IMR-90 (cell line): ENCODE measurements around the gene FGF12. TPM values are rescaled to one million over a fixed set of nuclear protein-coding genes. Genes with fewer than 3 reads are reported as not detected.

ENCODE experiments used
- ATAC-seq: fragments of 200-7000 bp; cut with Tn5 transposase; 2 replicates; pipeline ENCODE4 v1.9.1; 2020; ENCODE audit warnings: low read depth, mild to moderate bottlenecking, moderate library complexity
- BruUV-seq: library from RNA; stranded (reverse); fragments of 400-500 nt; replicated peaks from 2 replicates; lab custom pipeline; 2021; lab: Mats Ljungman, UMichigan
- CTCF ChIA-PET: fragments of 300-600 bp; formaldehyde crosslinking; extraction: SDS; loops from one replicate; lab custom pipeline; 2021; ENCODE audit warnings: antibody characterized with exemption; lab: Yijun Ruan, JAX
- POLR2A ChIA-PET: fragments of 300-600 bp; sonication (Branson Sonifier 250); formaldehyde crosslinking; loops from one replicate; lab custom pipeline; 2022; ENCODE audit warnings: antibody characterized with exemption; ENCODE audit not compliant: unreplicated experiment; lab: Charles Lee
- DNase-seq: peaks from one replicate; pipeline ENCODE4 v3.0.0; 2013
- H2AFZ ChIP-seq: replicated peaks from 2 replicates; pipeline ENCODE3; 2013; ENCODE audit warnings: low read length, mild to moderate bottlenecking; ENCODE audit not compliant: poor library complexity
- H2AK5ac ChIP-seq: 2 replicates; pipeline ENCODE4 v1.6.1; 2013; ENCODE audit warnings: low read depth, low read length, inconsistent platforms
- H2AK9ac ChIP-seq: replicated peaks from 2 replicates; pipeline ENCODE3; 2013; ENCODE audit warnings: mild to moderate bottlenecking, low read depth, low read length, moderate library complexity; ENCODE audit not compliant: poor library complexity
- H2BK120ac ChIP-seq: 2 replicates; pipeline ENCODE4 v1.6.1; 2013; ENCODE audit warnings: low read depth, low read length, inconsistent platforms
- H2BK15ac ChIP-seq: 3 replicates; pipeline ENCODE4 v1.6.1; 2013; ENCODE audit warnings: low read depth, low read length, inconsistent platforms
- H2BK20ac ChIP-seq: 2 replicates; pipeline ENCODE4 v1.6.1; 2013; ENCODE audit warnings: low read depth, mild to moderate bottlenecking, inconsistent platforms, low read length, moderate library complexity
- H2BK5ac ChIP-seq: 2 replicates; pipeline ENCODE4 v1.6.1; 2013; ENCODE audit warnings: mild to moderate bottlenecking, low read depth, low read length, inconsistent platforms; ENCODE audit not compliant: poor library complexity, severe bottlenecking
- H3K14ac ChIP-seq: replicated peaks from 2 replicates; pipeline ENCODE4 v1.6.1; 2013; ENCODE audit warnings: low read depth, low read length, inconsistent platforms
- H3K18ac ChIP-seq: 2 replicates; pipeline ENCODE4 v1.6.1; 2013; ENCODE audit warnings: low read depth, low read length, control low read depth
- H3K23ac ChIP-seq: 2 replicates; pipeline ENCODE4 v1.6.1; 2013; ENCODE audit warnings: low read depth, low read length, inconsistent platforms
- H3K27ac ChIP-seq: 2 replicates; pipeline ENCODE4 v1.5.1; 2013; ENCODE audit warnings: mild to moderate bottlenecking, control low read depth, low read length; ENCODE audit not compliant: insufficient read depth
- H3K27me3 ChIP-seq: 2 replicates; pipeline ENCODE4 v1.6.1; 2013; ENCODE audit warnings: low read length; ENCODE audit not compliant: control insufficient read depth, insufficient read depth
- H3K36me3 ChIP-seq: 2 replicates; pipeline ENCODE4 v1.6.1; 2013; ENCODE audit warnings: low read length, mixed read lengths; ENCODE audit not compliant: control insufficient read depth, insufficient read depth
- H3K4ac ChIP-seq: 2 replicates; pipeline ENCODE4 v1.6.1; 2013; ENCODE audit warnings: low read depth, low read length, inconsistent platforms
- H3K4me1 ChIP-seq: 2 replicates; pipeline ENCODE4 v1.6.1; 2013; ENCODE audit warnings: low read length, mixed read lengths; ENCODE audit not compliant: control insufficient read depth, insufficient read depth
- H3K4me2 ChIP-seq: 2 replicates; pipeline ENCODE4 v1.6.1; 2013; ENCODE audit warnings: low read depth, mild to moderate bottlenecking, control low read depth, low read length, moderate library complexity
- H3K4me3 ChIP-seq: 2 replicates; pipeline ENCODE4 v1.5.1; 2013; ENCODE audit warnings: low read depth, mild to moderate bottlenecking, control low read depth, low read length, moderate library complexity; ENCODE audit not compliant: insufficient read depth
- H3K56ac ChIP-seq: 2 replicates; pipeline ENCODE4 v1.6.1; 2013; ENCODE audit warnings: low read length, inconsistent platforms; ENCODE audit not compliant: insufficient read depth; ENCODE audit errors: extremely low read depth
- H3K79me1 ChIP-seq, 2 experiments: 2 replicates each; pipeline ENCODE4 v1.6.1; 2013; ENCODE audit warnings: low read length in 2 of 2, inconsistent platforms in 1 of 2, low read depth in 1 of 2
- H3K9ac ChIP-seq: 2 replicates; pipeline ENCODE4 v1.6.1; 2013; ENCODE audit warnings: low read depth, low read length, control low read depth
- H3K9me1 ChIP-seq: 2 replicates; pipeline ENCODE4 v1.6.1; 2013; ENCODE audit warnings: low read length, inconsistent platforms; ENCODE audit not compliant: insufficient read depth
- H3K9me3 ChIP-seq: 2 replicates; pipeline ENCODE4 v1.6.1; 2013; ENCODE audit warnings: low read length; ENCODE audit not compliant: control insufficient read depth, insufficient read depth
- H4K20me1 ChIP-seq: 2 replicates; pipeline ENCODE4 v1.6.1; 2013; ENCODE audit warnings: low read length, inconsistent platforms; ENCODE audit not compliant: insufficient read depth
- H4K5ac ChIP-seq: 2 replicates; pipeline ENCODE4 v1.6.1; 2013; ENCODE audit warnings: mild to moderate bottlenecking, low read depth, low read length, control low read depth
- H4K8ac ChIP-seq, 2 experiments: 2 replicates each; pipeline ENCODE4 v1.6.1; 2013; ENCODE audit warnings: low read depth in 2 of 2, low read length in 2 of 2, control low read depth in 1 of 2, inconsistent platforms in 1 of 2
- H4K91ac ChIP-seq: 2 replicates; pipeline ENCODE4 v1.6.1; 2013; ENCODE audit warnings: low read depth, low read length, inconsistent platforms; ENCODE audit not compliant: insufficient read depth
- BHLHE40 ChIP-seq: fragments of 150-350 bp; IDR thresholded peaks from 2 replicates; pipeline ENCODE4 v1.6.1; 2016; ENCODE audit warnings: mild to moderate bottlenecking, low read depth, low read length
- CEBPB ChIP-seq: IDR thresholded peaks from 2 replicates; pipeline ENCODE4 v1.6.1; 2012; ENCODE audit warnings: low read depth, low read length, improper control_type of control experiment
- CHD1 ChIP-seq: IDR thresholded peaks from 2 replicates; pipeline ENCODE4 v1.6.1; 2012; ENCODE audit warnings: low read depth, low read length, improper control_type of control experiment
- FOS ChIP-seq: fragments of 150-350 bp; IDR thresholded peaks from 2 replicates; pipeline ENCODE4 v1.6.1; 2016; ENCODE audit warnings: low read depth, low read length
- MAFK ChIP-seq: IDR thresholded peaks from 2 replicates; pipeline ENCODE4 v1.6.1; 2012; ENCODE audit warnings: low read depth, low read length, improper control_type of control experiment
- MAZ ChIP-seq: IDR thresholded peaks from 2 replicates; pipeline ENCODE4 v1.6.1; 2012; ENCODE audit warnings: low read depth, mild to moderate bottlenecking, low read length, improper control_type of control experiment, moderate library complexity, borderline replicate concordance
- MXI1 ChIP-seq: IDR thresholded peaks from 2 replicates; pipeline ENCODE4 v1.6.1; 2012; ENCODE audit warnings: low read depth, mild to moderate bottlenecking, low read length, moderate library complexity, borderline replicate concordance
- NFE2L2 ChIP-seq: fragments of 150-350 bp; IDR thresholded peaks from 2 replicates; pipeline ENCODE4 v1.6.1; 2016; ENCODE audit warnings: low read depth, mild to moderate bottlenecking, low read length
- POLR2A ChIP-seq: IDR thresholded peaks from 2 replicates; pipeline ENCODE4 v1.6.1; 2012; ENCODE audit warnings: mild to moderate bottlenecking, low read depth, low read length
- RAD21 ChIP-seq: IDR thresholded peaks from 2 replicates; pipeline ENCODE4 v1.6.1; 2012; ENCODE audit warnings: low read length, improper control_type of control experiment
- RCOR1 ChIP-seq: IDR thresholded peaks from 2 replicates; pipeline ENCODE4 v1.6.1; 2012; ENCODE audit warnings: mild to moderate bottlenecking, low read length, improper control_type of control experiment; ENCODE audit not compliant: insufficient replicate concordance
- RFX5 ChIP-seq: IDR thresholded peaks from 2 replicates; pipeline ENCODE4 v1.8.0; 2012; ENCODE audit warnings: low read depth, mild to moderate bottlenecking, low read length, moderate library complexity
- SMC3 ChIP-seq: fragments of 150-350 bp; IDR thresholded peaks from 2 replicates; pipeline ENCODE4 v1.6.1; 2016; ENCODE audit warnings: low read depth, mild to moderate bottlenecking, antibody characterized with exemption, low read length, moderate library complexity
- WGBS, 2 experiments: methylation state at CpG; one replicate each; pipeline versions ENCODE4 v1.1.5 to v1.1.7; 2013; ENCODE audit warnings: missing lambda C conversion rate in 2 of 2; ENCODE audit not compliant: insufficient read length in 1 of 2; ENCODE audit errors: extremely low coverage in 2 of 2; 5-methylcytosine and 5-hydroxymethylcytosine counted together
- dilution Hi-C: fragments of 300-500 bp; cut with HindIII; formaldehyde crosslinking; loops from one replicate; pipeline ENCODE4 v1.14.3; 2018; ENCODE audit warnings: low sequenced_read_pairs; ENCODE audit not compliant: unreplicated experiment
- in situ Hi-C: fragments of 300-500 bp; cut with MboI; formaldehyde crosslinking; loops from 3 replicates; pipeline ENCODE4 v1.14.3; 2019; ENCODE audit warnings: low sequenced_read_pairs, inconsistent platforms, mixed read lengths
- intact Hi-C: fragments of 100-400 bp; cut with micrococcal nuclease; formaldehyde crosslinking; loops from 2 replicates; pipeline ENCODE4 v1.10.0; 2022
- polyA plus RNA-seq, 3 experiments: library from polyadenylated mRNA; depleted of rRNA; stranded (reverse); fragments of >200 nt; gene quantifications; 2 replicates each; pipeline ENCODE4 v1.2.3, GENCODE V29; 2012; ENCODE audit warnings: low replicate concordance in 1 of 3
- total RNA-seq: library from RNA; depleted of rRNA; stranded (reverse); fragments of >200 nt; gene quantifications from 2 replicates; pipeline ENCODE4 v1.2.3, GENCODE V29; 2012
- TF ChIP-seq, protein P1 (sequence below): conservative IDR thresholded peaks from 2 replicates; pipeline ENCODE4 v1.5.1; 2012; ENCODE audit warnings: mild to moderate bottlenecking, low read depth, low read length, improper control_type of control experiment
- TF ChIP-seq, protein P2 (sequence below): fragments of 150-350 bp; IDR thresholded peaks from 2 replicates; pipeline ENCODE4 v1.6.1; 2016; ENCODE audit warnings: low read depth, mild to moderate bottlenecking, low read length, moderate library complexity, borderline replicate concordance
- TF ChIP-seq, protein P3 (sequence below): fragments of 150-350 bp; IDR thresholded peaks from 2 replicates; pipeline ENCODE4 v1.6.1; 2017; ENCODE audit warnings: mild to moderate bottlenecking, antibody characterized with exemption, low read length, low read depth

The FGF12 gene
- total and polyA plus RNA-seq, 2 of the 4 experiments (the other 2 are of a cell fraction): not detected

- no peak overlapping the region for H3K56ac ChIP-seq
- no peak overlapping the region for H2AFZ ChIP-seq
- no CpG with 5 or more reads among the region's 1 CpG for WGBS, 2 experiments
- H3K9me3 ChIP-seq: peaks cover 3% of the 10 kb centered on the region; the same call in 1 of the 2 replicates
- no peak overlapping the region for H2AK9ac ChIP-seq
- no peak overlapping the region for H2BK15ac ChIP-seq
- no peak overlapping the region for H4K8ac ChIP-seq
- CTCF ChIA-PET: no interaction called here
- H2BK5ac ChIP-seq: no peak overlapping the region
- no peak overlapping the region for H3K18ac ChIP-seq
- TF ChIP-seq CEBPB (no peak), RCOR1 (no peak), NFE2L2 (no peak), MAFK (no peak), BHLHE40 (no peak), CHD1 (no peak), MAZ (no peak), RFX5 (no peak), MXI1 (no peak), SMC3 (no peak), POLR2A (no peak), RAD21 (no peak), FOS (no peak)
- TF ChIP-seq, protein P1, sequence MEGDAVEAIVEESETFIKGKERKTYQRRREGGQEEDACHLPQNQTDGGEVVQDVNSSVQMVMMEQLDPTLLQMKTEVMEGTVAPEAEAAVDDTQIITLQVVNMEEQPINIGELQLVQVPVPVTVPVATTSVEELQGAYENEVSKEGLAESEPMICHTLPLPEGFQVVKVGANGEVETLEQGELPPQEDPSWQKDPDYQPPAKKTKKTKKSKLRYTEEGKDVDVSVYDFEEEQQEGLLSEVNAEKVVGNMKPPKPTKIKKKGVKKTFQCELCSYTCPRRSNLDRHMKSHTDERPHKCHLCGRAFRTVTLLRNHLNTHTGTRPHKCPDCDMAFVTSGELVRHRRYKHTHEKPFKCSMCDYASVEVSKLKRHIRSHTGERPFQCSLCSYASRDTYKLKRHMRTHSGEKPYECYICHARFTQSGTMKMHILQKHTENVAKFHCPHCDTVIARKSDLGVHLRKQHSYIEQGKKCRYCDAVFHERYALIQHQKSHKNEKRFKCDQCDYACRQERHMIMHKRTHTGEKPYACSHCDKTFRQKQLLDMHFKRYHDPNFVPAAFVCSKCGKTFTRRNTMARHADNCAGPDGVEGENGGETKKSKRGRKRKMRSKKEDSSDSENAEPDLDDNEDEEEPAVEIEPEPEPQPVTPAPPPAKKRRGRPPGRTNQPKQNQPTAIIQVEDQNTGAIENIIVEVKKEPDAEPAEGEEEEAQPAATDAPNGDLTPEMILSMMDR: no peak
- TF ChIP-seq, protein P2, sequence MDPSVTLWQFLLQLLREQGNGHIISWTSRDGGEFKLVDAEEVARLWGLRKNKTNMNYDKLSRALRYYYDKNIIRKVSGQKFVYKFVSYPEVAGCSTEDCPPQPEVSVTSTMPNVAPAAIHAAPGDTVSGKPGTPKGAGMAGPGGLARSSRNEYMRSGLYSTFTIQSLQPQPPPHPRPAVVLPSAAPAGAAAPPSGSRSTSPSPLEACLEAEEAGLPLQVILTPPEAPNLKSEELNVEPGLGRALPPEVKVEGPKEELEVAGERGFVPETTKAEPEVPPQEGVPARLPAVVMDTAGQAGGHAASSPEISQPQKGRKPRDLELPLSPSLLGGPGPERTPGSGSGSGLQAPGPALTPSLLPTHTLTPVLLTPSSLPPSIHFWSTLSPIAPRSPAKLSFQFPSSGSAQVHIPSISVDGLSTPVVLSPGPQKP: no peak
- TF ChIP-seq, protein P3, sequence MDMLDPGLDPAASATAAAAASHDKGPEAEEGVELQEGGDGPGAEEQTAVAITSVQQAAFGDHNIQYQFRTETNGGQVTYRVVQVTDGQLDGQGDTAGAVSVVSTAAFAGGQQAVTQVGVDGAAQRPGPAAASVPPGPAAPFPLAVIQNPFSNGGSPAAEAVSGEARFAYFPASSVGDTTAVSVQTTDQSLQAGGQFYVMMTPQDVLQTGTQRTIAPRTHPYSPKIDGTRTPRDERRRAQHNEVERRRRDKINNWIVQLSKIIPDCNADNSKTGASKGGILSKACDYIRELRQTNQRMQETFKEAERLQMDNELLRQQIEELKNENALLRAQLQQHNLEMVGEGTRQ: no peak
- H3K27ac ChIP-seq: no peak overlapping the region
- H2AK5ac ChIP-seq: no peak overlapping the region
- no peak overlapping the region for H2BK20ac ChIP-seq
- intact Hi-C loops (no loop called here), in situ Hi-C loops (no loop called here), dilution Hi-C loops (no loop called here)
- H4K20me1 ChIP-seq: no peaks in the 10 kb centered on the region
- H3K23ac ChIP-seq: no peak overlapping the region
- no TSS peak for BruUV-seq
- H3K36me3 ChIP-seq: no peaks in the 10 kb centered on the region
- no peak overlapping the region for H3K14ac ChIP-seq
- no peak overlapping the region for H3K4ac ChIP-seq
- H3K27me3 ChIP-seq: no peaks in the 10 kb centered on the region
- no peak overlapping the region for H4K91ac ChIP-seq
- H3K4me2 ChIP-seq: no peak overlapping the region
- no peaks in the 10 kb centered on the region for H3K9me1 ChIP-seq
- no peaks in the 10 kb centered on the region for H3K4me1 ChIP-seq
- H3K9ac ChIP-seq: no peak overlapping the region
- H2BK120ac ChIP-seq: no peak overlapping the region
- H3K4me3 ChIP-seq: no peak overlapping the region
- ATAC-seq (no peak), DNase-seq (no peak)
- H3K79me1 ChIP-seq: no peaks in the 10 kb centered on the region
- no peak overlapping the region for H4K5ac ChIP-seq
- POLR2A ChIA-PET: no interaction called here
Observed at GRCh38 chr3:192244591-192244990, 482.8 kb downstream of the FGF12 start.
